ENCODE data around the gene GPRASP1.
"Not testable (repeated sequence)": the region's sequence is repeated elsewhere in the genome, so short reads cannot be mapped to it uniquely, and the experiment has no call there.

GPRASP1 gene

GRCh38 chrX:102672856-102673255 lies 21.6 kb downstream of the GPRASP1 start:
- no peak for DNase-seq (ENCODE audit: low read depth)

GRCh38 chrX:102677479-102677878 lies 26.2 kb downstream of the GPRASP1 start:
- DNase-seq (ENCODE audit: low read depth); H3K4me3 ChIP-seq (ENCODE audit: low read depth, low read length): not testable (repeated sequence)

More at GRCh38 chrX:102672856-102673255, 21.6 kb downstream of the GPRASP1 start:
- TF ChIP-seq CTCF (conservative IDR thresholded peaks at IDR 0.05; ENCODE audit: low read depth, low read length) = no peak
- no peak overlapping the region for H3K4me3 ChIP-seq (ENCODE audit: low read depth, low read length)

GRCh38 chrX:102684772-102685520 lies 33.7 kb downstream of the GPRASP1 start:
- no peak overlapping the region for H3K4me3 ChIP-seq (ENCODE audit: low read depth, low read length)
- DNase-seq (ENCODE audit: low read depth) = no peak
- no peak for TF ChIP-seq CTCF (conservative IDR thresholded peaks at IDR 0.05; ENCODE audit: low read depth, low read length)

GRCh38 chrX:102694749-102695148 lies 43.5 kb downstream of the GPRASP1 start:
- no peak for DNase-seq (ENCODE audit: low read depth)
- no peak overlapping the region for H3K4me3 ChIP-seq (ENCODE audit: low read depth, low read length)
- TF ChIP-seq CTCF (conservative IDR thresholded peaks at IDR 0.05; ENCODE audit: low read depth, low read length) = no peak

GRCh38 chrX:102696306-102696705 lies 45.0 kb downstream of the GPRASP1 start:
- TF ChIP-seq CTCF (conservative IDR thresholded peaks at IDR 0.05; ENCODE audit: low read depth, low read length) = no peak
- DNase-seq (ENCODE audit: low read depth) = no peak
- no peak overlapping the region for H3K4me3 ChIP-seq (ENCODE audit: low read depth, low read length)

- no peak for TF ChIP-seq CTCF (conservative IDR thresholded peaks at IDR 0.05; ENCODE audit: low read depth, low read length)
- peak; percentile 77 for DNase-seq (ENCODE audit: low read depth)
- no peak overlapping the region for H3K4me3 ChIP-seq (ENCODE audit: low read depth, low read length)
Observed at GRCh38 chrX:102697494-102697893, 46.2 kb downstream of the GPRASP1 start.

Measured in choroid plexus epithelial cell (primary cell).